Hepatocyte (in vitro differentiated cells): Measurements from ENCODE around the gene P4HB. TPM values are rescaled to one million over a fixed set of nuclear protein-coding genes. Genes with fewer than 3 reads are reported as not detected.

Experiments used
- DNase-seq: peaks from one replicate; pipeline ENCODE4 v3.0.0-alpha.2; 2016; ENCODE audit warnings: low spot score
- H2AFZ ChIP-seq: fragments of 200-600 bp; sonication (generic); 2 replicates; pipeline ENCODE4 v1.6.0; 2016; ENCODE audit warnings: antibody characterized with exemption, mild to moderate bottlenecking
- H3K27ac ChIP-seq: fragments of 200-600 bp; sonication (generic); 2 replicates; pipeline ENCODE4 v1.5.1; 2016; ENCODE audit warnings: mild to moderate bottlenecking
- H3K27me3 ChIP-seq: fragments of 200-600 bp; sonication (generic); 2 replicates; pipeline ENCODE4 v1.6.1; 2016
- H3K36me3 ChIP-seq: fragments of 200-600 bp; sonication (generic); replicated peaks from 2 replicates; pipeline ENCODE4 v1.5.1; 2016; ENCODE audit warnings: low read depth; ENCODE audit not compliant: insufficient read depth
- H3K4me1 ChIP-seq: fragments of 200-600 bp; sonication (generic); 2 replicates; pipeline ENCODE4 v1.5.1; 2016; ENCODE audit warnings: mild to moderate bottlenecking, moderate library complexity; ENCODE audit not compliant: insufficient read depth
- H3K4me2 ChIP-seq: fragments of 200-600 bp; sonication (generic); 2 replicates; pipeline ENCODE4 v1.6.0; 2016
- H3K4me3 ChIP-seq: fragments of 200-600 bp; sonication (generic); 2 replicates; pipeline ENCODE4 v1.5.1; 2016; ENCODE audit warnings: mild to moderate bottlenecking
- H3K79me2 ChIP-seq: fragments of 200-600 bp; sonication (generic); 2 replicates; pipeline ENCODE4 v1.6.0; 2017; ENCODE audit warnings: mild to moderate bottlenecking
- H3K9me2 ChIP-seq: fragments of 200-600 bp; sonication (generic); replicated peaks from 2 replicates; pipeline ENCODE4 v1.6.0; 2017; ENCODE audit warnings: mild to moderate bottlenecking; ENCODE audit not compliant: insufficient read depth
- H3K9me3 ChIP-seq: fragments of 200-600 bp; sonication (generic); 2 replicates; pipeline ENCODE4 v1.5.1; 2016; ENCODE audit warnings: low read depth, mild to moderate bottlenecking
- H4K20me1 ChIP-seq: fragments of 200-600 bp; sonication (generic); 2 replicates; pipeline ENCODE4 v1.6.0; 2016; ENCODE audit warnings: mild to moderate bottlenecking; ENCODE audit not compliant: insufficient read depth, poor library complexity, severe bottlenecking
- CTCF ChIP-seq: fragments of 200-600 bp; sonication (generic); IDR thresholded peaks from 2 replicates; pipeline ENCODE4 v1.5.1; 2016; ENCODE audit warnings: antibody characterized with exemption, mild to moderate bottlenecking; ENCODE audit not compliant: poor library complexity
- EZH2 ChIP-seq: fragments of 200-600 bp; sonication (generic); IDR thresholded peaks from 2 replicates; pipeline ENCODE4 v1.6.1; 2016; ENCODE audit warnings: antibody characterized with exemption, mild to moderate bottlenecking, borderline replicate concordance
- EZH2phosphoT487 ChIP-seq: fragments of 200-600 bp; sonication (generic); IDR thresholded peaks from one replicate; pipeline ENCODE4 v1.6.1; 2018; ENCODE audit warnings: antibody characterized with exemption, mild to moderate bottlenecking, low read depth, moderate library complexity; ENCODE audit not compliant: unreplicated experiment, severe bottlenecking
- WGBS: methylation state at CpG from one replicate; pipeline ENCODE4 v1.1.6; 2016; ENCODE audit warnings: low lambda C conversion rate; ENCODE audit errors: missing lambda C conversion rate; 5-methylcytosine and 5-hydroxymethylcytosine counted together
- polyA plus RNA-seq: library from polyadenylated mRNA; unstranded; fragments of >200 nt; fragmentation: Nextera tagmentation; extraction: Ambion mirVana; gene quantifications from 2 replicates; pipeline ENCODE4 v1.2.1, GENCODE V29; 2016
- total RNA-seq: library from RNA; depleted of rRNA; stranded (reverse); fragments of >200 nt; gene quantifications from 2 replicates; pipeline ENCODE4 v1.2.3, GENCODE V29; 2014

The P4HB gene
- total and polyA plus RNA-seq, 2 experiments from 2014 or later: 1,240 to 1,316 TPM

DNA sequence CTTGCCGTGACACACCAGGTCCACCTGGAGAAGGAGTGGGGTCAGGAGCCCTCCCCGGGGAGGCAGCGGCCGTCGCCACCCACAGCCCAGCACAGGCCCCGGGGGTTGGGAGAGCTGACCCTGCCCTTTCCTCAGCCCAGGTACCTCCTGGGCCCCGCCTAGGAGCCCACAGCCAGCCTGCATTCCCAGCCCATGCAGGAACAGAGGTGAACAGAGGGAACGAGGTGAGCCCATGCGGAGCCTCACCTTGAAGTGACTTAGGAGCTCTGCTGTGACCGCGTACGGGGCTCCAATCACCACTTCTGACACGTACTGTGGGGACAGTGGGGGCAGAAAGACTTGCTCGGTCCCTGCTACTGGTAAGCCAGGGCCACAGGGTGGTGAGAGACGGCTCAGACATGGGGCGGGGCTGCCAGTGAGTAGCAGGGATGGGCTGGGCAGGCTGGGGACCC, 45.1 kb upstream of the P4HB start:
- Histone ChIP-seq H3K79me2 (peaks cover 18% of the 10 kb centered on the region), H3K4me2 (no peak overlapping the region), H3K9me2 (no peaks in the 10 kb centered on the region), H3K9me3 (no peaks in the 10 kb centered on the region), H3K27ac (no peak overlapping the region), H2AFZ (no peak overlapping the region), H3K36me3 (no peaks in the 10 kb centered on the region), H4K20me1 (peaks cover 7% of the 10 kb centered on the region), H3K4me1 (peaks cover 22% of the 10 kb centered on the region), H3K4me3 (no peak overlapping the region), H3K27me3 (no peaks in the 10 kb centered on the region)
- no peak for DNase-seq
- no peak for TF ChIP-seq EZH2
- TF ChIP-seq EZH2phosphoT487: no peak
- TF ChIP-seq CTCF: no peak
- 96% methylated on average over 16 of the region's 16 CpGs for WGBS

DNA sequence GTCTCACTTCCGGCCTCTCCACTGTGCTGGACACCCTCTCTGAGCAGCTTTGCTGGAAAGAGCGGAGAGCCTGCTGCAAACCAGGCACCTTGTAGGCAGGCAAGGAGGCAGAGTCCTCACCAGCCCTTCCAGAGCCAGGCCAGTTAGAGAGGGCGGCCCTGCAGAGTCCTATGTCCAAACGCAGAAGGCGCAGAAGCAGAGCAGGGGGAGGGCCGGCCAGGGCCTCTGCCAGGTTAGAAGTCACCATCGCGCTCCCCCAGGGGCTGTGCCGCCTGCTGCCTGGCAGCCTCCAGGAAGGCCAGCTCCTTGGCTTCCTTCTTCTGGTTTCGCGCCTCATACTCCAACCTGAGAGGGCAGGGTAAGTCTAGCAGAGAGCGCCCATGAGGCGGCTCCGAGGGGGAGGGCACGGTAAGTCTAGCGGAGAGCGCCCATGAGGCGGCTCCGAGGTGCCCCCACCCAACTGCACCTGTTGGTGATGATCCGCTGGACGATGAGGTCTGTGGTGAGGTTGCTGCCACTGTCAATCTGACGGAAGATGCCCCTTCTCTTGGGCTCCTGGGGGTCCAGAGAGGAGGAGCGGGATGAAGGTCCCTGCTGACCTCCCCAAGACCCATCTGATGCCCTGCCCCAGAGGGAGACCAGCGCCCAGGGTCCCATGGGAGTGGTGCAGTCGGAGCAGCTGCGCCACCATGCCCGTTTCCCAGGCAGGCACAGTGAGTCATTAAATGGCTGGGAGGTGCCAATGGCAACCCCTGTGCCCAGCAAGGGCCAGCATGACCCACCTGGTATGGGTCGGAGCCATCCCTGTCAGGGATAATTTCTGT, 44.5 kb upstream of the P4HB start:
- Histone ChIP-seq H3K4me1 (peaks cover 16% of the 10 kb centered on the region), H3K79me2 (peaks cover 15% of the 10 kb centered on the region), H2AFZ (no peak overlapping the region), H3K4me2 (no peak overlapping the region), H3K27ac (no peak overlapping the region), H3K4me3 (no peak overlapping the region), H4K20me1 (peaks cover 4% of the 10 kb centered on the region), H3K27me3 (no peaks in the 10 kb centered on the region), H3K9me3 (no peaks in the 10 kb centered on the region), H3K36me3 (no peaks in the 10 kb centered on the region), H3K9me2 (no peaks in the 10 kb centered on the region)
- WGBS: 92% methylated on average over 28 of the region's 28 CpGs
- no peak for DNase-seq
- no peak for TF ChIP-seq EZH2phosphoT487

- Histone ChIP-seq H4K20me1 (peaks cover 3% of the 10 kb centered on the region), H3K79me2 (peaks cover 7% of the 10 kb centered on the region), H3K9me3 (no peaks in the 10 kb centered on the region), H3K27ac (no peak overlapping the region), H3K9me2 (no peaks in the 10 kb centered on the region), H3K4me1 (peaks cover 11% of the 10 kb centered on the region), H3K27me3 (no peaks in the 10 kb centered on the region), H3K4me3 (no peak overlapping the region), H3K4me2 (no peak overlapping the region), H3K36me3 (no peaks in the 10 kb centered on the region), H2AFZ (no peak overlapping the region)
- DNase-seq: no peak
- no peak for TF ChIP-seq EZH2
- TF ChIP-seq CTCF: no peak
- no peak for TF ChIP-seq EZH2phosphoT487
- WGBS: 96% methylated on average over 24 of the region's 24 CpGs
Measured at GRCh38 chr17:81903896-81904599, 43.7 kb upstream of the P4HB start.

DNA sequence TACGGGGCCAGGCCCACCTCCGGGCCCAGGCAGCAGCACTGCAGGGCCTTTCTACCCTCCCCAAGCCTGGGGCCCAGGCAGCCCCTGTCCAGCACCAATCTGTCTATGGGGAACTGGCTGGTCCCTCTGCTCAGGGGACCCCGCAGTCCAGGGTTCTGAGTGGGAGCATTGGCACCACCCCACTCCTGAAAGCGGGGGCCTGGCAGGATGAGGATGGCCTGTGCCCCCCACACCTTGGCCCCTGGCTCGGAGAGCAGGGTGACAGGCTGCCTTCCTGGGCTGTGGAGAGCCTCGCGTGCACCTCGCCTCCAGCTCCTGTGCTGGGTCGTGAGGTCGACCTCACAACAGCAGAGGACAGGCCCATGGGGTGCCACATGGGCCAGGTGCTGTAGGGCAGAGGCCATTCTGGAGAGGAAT, 43.1 kb upstream of the P4HB start:
- TF ChIP-seq CTCF (no peak), EZH2 (no peak), EZH2phosphoT487 (no peak)
- Histone ChIP-seq H3K27me3 (no peaks in the 10 kb centered on the region), H3K27ac (no peak overlapping the region), H3K4me1 (peaks cover 11% of the 10 kb centered on the region), H3K9me2 (no peaks in the 10 kb centered on the region), H3K4me3 (no peak overlapping the region), H3K4me2 (no peak overlapping the region), H2AFZ (no peak overlapping the region), H4K20me1 (peaks cover 3% of the 10 kb centered on the region), H3K9me3 (no peaks in the 10 kb centered on the region), H3K36me3 (no peaks in the 10 kb centered on the region), H3K79me2 (peaks cover 3% of the 10 kb centered on the region)
- 92% methylated on average over 10 of the region's 10 CpGs for WGBS
- DNase-seq: no peak
